Body of pancreas (tissue), 4 donors: ENCODE measurements around the gene EFNA5. TPM values are rescaled to one million over a fixed set of nuclear protein-coding genes. Genes with fewer than 3 reads are reported as not detected.

Source experiments
- ATAC-seq: fragments of 150-250 bp; one replicate; pipeline ENCODE4 v1.9.1; 2016
- DNase-seq, 4 donors: peaks; one replicate each; pipeline ENCODE4 v3.0.0-alpha.2; 2019
- H3K27ac ChIP-seq, 4 donors: fragments of 200-600 bp; sonication (generic); 1 replicate in 3 of 4; 2 replicates in 1 of 4; pipeline versions ENCODE4 v1.5.1 to v1.6.1; 2016 to 2019; ENCODE audit warnings: mild to moderate bottlenecking in 1 of 4, mixed read lengths in 1 of 4, moderate library complexity in 1 of 4
- H3K27me3 ChIP-seq, 2 donors: fragments of 200-600 bp; sonication (generic); one replicate each; pipeline ENCODE4 v1.6.0; 2016; ENCODE audit warnings: mild to moderate bottlenecking in 1 of 2
- H3K36me3 ChIP-seq, 2 donors: fragments of 200-600 bp; sonication (generic); replicated peaks in 1 of 2; 2 replicates each; pipeline ENCODE4 v1.5.1; 2016; ENCODE audit warnings: low read depth in 2 of 2; ENCODE audit not compliant: insufficient read depth in 1 of 2
- H3K4me1 ChIP-seq: fragments of 200-600 bp; sonication (generic); one replicate; pipeline ENCODE4 v1.6.0; 2016
- H3K4me3 ChIP-seq, 2 donors: fragments of 200-600 bp; sonication (generic); 1 replicate in 1 of 2; 2 replicates in 1 of 2; pipeline ENCODE4 v1.5.1; 2016 to 2019
- H3K9me3 ChIP-seq, 3 donors: fragments of 200-600 bp; sonication (generic); 1 replicate in 2 of 3; 2 replicates in 1 of 3; pipeline ENCODE4 v1.5.1; 2016
- POLR2A ChIP-seq, 3 donors: fragments of 450-650 bp; IDR thresholded peaks; one replicate each; pipeline ENCODE4 v1.6.1; 2016; ENCODE audit warnings: antibody characterized with exemption in 3 of 3, mild to moderate bottlenecking in 2 of 3
- WGBS, 2 donors: methylation state at CpG; one replicate each; pipeline ENCODE4 v1.1.5; 2017; 5-methylcytosine and 5-hydroxymethylcytosine counted together
- intact Hi-C: fragments of 100-400 bp; cut with DNase I; formaldehyde crosslinking; loops from one replicate; pipeline ENCODE4 v1.15.1; 2023
- total RNA-seq, 2 donors: library from RNA; depleted of rRNA; stranded (reverse); fragments of >200 nt; gene quantifications; one replicate each; pipeline ENCODE4 v1.1.0, GENCODE V29; 2016
- TF ChIP-seq, protein P1 (sequence below), 7 experiments: fragments of 450-650 bp in 4 of 7; fragments of 200-600 bp in 3 of 7; sonication (generic) in 3 of 7; IDR thresholded peaks; one replicate each; pipeline ENCODE4 v1.5.1; 2016 to 2019; ENCODE audit warnings: antibody characterized with exemption in 7 of 7

Gene EFNA5
- total RNA-seq, 2 donors from 2014 or later, result 1.3 to 3.4 TPM

DNA sequence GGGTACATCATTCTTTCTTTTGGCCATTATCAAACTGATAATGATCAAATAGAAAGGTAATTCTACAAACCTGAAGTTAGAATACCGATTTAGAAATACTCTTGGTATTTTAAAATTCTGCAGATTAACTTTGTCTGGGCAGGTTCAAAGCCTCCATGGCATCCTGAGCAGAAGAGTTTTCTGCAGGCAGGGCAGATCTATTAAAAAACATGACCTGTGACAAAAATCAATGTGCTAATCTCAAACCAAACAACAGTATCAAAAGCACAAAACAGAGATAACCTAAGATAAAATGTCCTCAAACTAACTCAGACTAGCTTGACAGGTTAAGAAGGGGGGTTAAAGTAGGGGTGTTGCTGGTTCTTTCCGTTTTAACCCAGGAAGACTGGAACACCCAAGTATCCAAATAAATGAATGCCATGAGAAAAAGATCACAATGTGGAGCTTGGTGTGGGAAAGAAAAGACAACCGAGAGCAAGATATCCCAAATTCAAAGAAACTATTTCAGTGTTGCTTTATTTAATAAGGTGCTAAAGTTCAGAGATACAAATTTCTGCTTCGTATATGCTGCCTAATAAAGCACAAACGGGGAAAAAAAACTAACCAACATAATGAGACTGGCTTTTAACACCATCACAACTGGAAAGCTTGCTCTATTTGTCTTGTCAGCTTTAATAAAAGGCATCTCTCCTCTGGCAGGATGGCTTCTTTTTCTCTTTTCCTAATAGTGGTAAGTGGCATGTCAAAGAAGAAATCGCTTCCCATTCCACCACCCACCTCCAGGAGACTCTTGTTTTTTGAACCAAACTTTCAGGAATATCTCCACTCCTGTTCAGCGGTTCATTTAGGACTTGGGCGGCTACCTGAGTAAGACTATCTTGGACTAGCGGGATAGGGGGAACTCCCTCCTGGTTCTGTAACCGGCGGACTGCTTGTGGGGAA lies 2.3 kb downstream of the EFNA5 start:
- whole genome bisulfite sequencing, 2 donors, result 43 to 50% methylated on average over 11 of the region's 11 CpGs
- TF ChIP-seq, protein P1, sequence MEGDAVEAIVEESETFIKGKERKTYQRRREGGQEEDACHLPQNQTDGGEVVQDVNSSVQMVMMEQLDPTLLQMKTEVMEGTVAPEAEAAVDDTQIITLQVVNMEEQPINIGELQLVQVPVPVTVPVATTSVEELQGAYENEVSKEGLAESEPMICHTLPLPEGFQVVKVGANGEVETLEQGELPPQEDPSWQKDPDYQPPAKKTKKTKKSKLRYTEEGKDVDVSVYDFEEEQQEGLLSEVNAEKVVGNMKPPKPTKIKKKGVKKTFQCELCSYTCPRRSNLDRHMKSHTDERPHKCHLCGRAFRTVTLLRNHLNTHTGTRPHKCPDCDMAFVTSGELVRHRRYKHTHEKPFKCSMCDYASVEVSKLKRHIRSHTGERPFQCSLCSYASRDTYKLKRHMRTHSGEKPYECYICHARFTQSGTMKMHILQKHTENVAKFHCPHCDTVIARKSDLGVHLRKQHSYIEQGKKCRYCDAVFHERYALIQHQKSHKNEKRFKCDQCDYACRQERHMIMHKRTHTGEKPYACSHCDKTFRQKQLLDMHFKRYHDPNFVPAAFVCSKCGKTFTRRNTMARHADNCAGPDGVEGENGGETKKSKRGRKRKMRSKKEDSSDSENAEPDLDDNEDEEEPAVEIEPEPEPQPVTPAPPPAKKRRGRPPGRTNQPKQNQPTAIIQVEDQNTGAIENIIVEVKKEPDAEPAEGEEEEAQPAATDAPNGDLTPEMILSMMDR (IDR thresholded peaks at IDR 0.05), result no peak
- no peak for TF ChIP-seq POLR2A (IDR thresholded peaks at IDR 0.05)
- H3K36me3 ChIP-seq, result no peaks in the 10 kb centered on the region
- intact Hi-C loops, result no loop called here
- peaks cover 39% of the 10 kb centered on the region for H3K4me1 ChIP-seq
- no peaks in the 10 kb centered on the region for H3K9me3 ChIP-seq
- DNase-seq (no peak), ATAC-seq (no peak)
- H3K27ac ChIP-seq, result no peak overlapping the region
- H3K27me3 ChIP-seq, result peaks cover 0 to 4% of the 10 kb centered on the region in 2 donors
- H3K4me3 ChIP-seq, result no peak overlapping the region

DNA sequence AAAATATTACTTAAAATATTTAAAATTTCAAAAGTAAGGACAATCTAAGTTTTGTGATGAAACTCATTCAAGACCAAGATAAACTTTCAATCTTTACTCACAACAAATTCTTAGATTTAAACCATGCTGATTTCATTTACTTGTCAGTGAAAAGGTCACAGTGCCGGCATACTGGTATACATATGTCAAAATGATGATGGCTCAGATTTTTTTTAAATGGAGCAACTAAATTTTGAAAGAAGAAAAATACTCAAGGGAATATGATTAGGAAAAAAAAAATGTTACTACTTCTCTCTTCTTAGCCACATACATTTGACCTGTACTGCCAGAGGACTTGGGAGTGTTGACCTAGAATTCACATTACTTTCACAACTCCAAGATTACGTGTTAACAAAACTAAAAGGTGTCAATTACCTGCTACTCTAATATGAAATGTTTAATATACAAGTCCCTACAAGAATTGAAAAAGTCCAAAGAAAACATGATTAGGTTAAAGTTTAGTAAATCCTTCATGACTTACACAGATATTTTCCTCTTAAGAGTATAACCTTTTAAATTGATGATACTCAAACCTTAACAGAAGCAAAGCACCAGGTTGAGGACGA lies 4.6 kb downstream of the EFNA5 start:
- DNase-seq (no peak), ATAC-seq (no peak)
- no peak overlapping the region for H3K4me3 ChIP-seq
- H3K27me3 ChIP-seq, result peaks cover 0 to 4% of the 10 kb centered on the region in 2 donors
- peaks cover 20% of the 10 kb centered on the region for H3K4me1 ChIP-seq
- no peaks in the 10 kb centered on the region for H3K36me3 ChIP-seq
- intact Hi-C loops, result no loop called here
- H3K9me3 ChIP-seq, result no peaks in the 10 kb centered on the region
- no peak for TF ChIP-seq POLR2A (IDR thresholded peaks at IDR 0.05)
- TF ChIP-seq, protein P1 (IDR thresholded peaks at IDR 0.05), result no peak
- H3K27ac ChIP-seq, result no peak overlapping the region
- WGBS, 2 donors, result 52 to 63% methylated on average over 3 of the region's 3 CpGs

DNA sequence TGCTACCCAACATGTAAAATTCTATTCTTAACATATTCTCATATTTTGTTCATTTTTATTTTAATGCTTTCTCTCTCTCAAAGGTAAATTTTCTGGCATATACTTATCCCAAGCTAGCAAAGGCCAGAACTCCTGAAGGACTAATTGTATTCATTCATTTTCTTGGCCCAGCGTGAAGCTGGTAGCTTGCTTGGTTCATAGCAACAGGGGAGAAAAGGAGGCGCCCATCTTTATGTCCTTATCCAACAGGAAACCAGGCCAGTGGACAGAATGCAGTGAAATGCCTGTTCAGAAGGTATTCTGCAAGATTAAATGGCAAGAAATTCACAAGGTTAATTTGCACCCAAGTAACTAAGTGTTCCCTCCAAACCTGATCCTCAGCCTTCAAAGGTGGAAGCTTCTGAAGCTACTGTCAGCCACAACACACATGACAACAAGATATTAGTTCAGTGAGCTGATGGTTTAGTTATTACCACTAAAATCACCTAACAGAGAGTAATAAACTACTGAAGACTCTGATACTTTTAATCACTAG lies 5.6 kb downstream of the EFNA5 start:
- no peak for ATAC-seq
- intact Hi-C loops, result no loop called here
- H3K4me3 ChIP-seq, result no peak overlapping the region
- H3K27me3 ChIP-seq, result peaks cover 0 to 4% of the 10 kb centered on the region in 2 donors
- no peak overlapping the region for H3K27ac ChIP-seq
- H3K36me3 ChIP-seq, result no peaks in the 10 kb centered on the region
- TF ChIP-seq, protein P1 (IDR thresholded peaks at IDR 0.05), result no peak
- no peak for TF ChIP-seq POLR2A (IDR thresholded peaks at IDR 0.05)
- peaks cover 10% of the 10 kb centered on the region for H3K4me1 ChIP-seq
- DNase-seq, result no peak
- H3K9me3 ChIP-seq, result no peaks in the 10 kb centered on the region
- 74 to 92% methylated on average over 2 of the region's 2 CpGs for WGBS, 2 donors

DNA sequence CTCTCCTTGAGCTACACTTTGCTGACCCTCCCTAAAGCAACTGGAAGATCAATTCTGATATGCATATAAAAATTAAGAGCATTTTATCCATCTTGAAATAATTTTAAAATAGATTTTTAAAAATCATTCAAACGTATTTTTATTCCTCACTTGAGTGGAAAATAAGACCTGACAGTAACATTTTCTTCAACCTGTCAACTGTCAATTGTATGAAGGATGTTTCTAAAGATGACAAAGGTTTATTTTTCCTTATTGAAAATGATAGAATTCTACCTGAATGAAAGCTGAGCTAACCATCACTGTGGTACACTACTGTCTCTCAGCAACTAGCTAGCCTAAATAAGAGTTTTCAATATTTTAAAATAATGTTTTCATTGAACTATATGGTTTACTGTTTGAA lies 7.0 kb downstream of the EFNA5 start:
- Histone ChIP-seq H3K4me3 (no peak overlapping the region), H3K4me1 (no peaks in the 10 kb centered on the region), H3K27me3 (no peaks in the 10 kb centered on the region), H3K36me3 (no peaks in the 10 kb centered on the region), H3K9me3 (no peaks in the 10 kb centered on the region), H3K27ac (no peak overlapping the region)
- DNase-seq, result no peak
- ATAC-seq, result no peak
- TF ChIP-seq, protein P1 (IDR thresholded peaks at IDR 0.05), result no peak
- TF ChIP-seq POLR2A (IDR thresholded peaks at IDR 0.05), result no peak
- intact Hi-C loops, result no loop called here
- WGBS, 2 donors, result 44 to 51% methylated on average over 1 of the region's 1 CpG
